GM21786 (cell line): ENCODE results near the gene MYZAP.

ENCODE experiments used
- ATAC-seq: cut with Tn5 transposase; IDR thresholded peaks from one replicate; pipeline ENCODE4 v1.9.1; 2021; ENCODE audit not compliant: unreplicated experiment

Gene MYZAP

GRCh38 chr15:57562196-57562769 is 29.4 kb upstream of the MYZAP start:
- no peak for ATAC-seq

- no peak for ATAC-seq
These were observed 28.3 kb upstream of the MYZAP start for GRCh38 chr15:57563416-57563815.

- ATAC-seq: no peak
These were observed 26.4 kb upstream of the MYZAP start for GRCh38 chr15:57565311-57565710.

GRCh38 chr15:57566834-57567233 is 24.9 kb upstream of the MYZAP start:
- no peak for ATAC-seq

- ATAC-seq: no peak
These were observed 23.8 kb upstream of the MYZAP start for GRCh38 chr15:57567891-57568290.

- ATAC-seq: no peak
These were observed 23.4 kb upstream of the MYZAP start for GRCh38 chr15:57568299-57568698.

GRCh38 chr15:57570340-57570739 is 21.4 kb upstream of the MYZAP start:
- no peak for ATAC-seq

- ATAC-seq: no peak
These were observed 20.7 kb upstream of the MYZAP start for GRCh38 chr15:57570994-57571393.

- no peak for ATAC-seq
These were observed 20.0 kb upstream of the MYZAP start for GRCh38 chr15:57571725-57572124.

- ATAC-seq: no peak
These were observed 19.2 kb upstream of the MYZAP start for GRCh38 chr15:57572468-57572867.

GRCh38 chr15:57573151-57573550 is 18.6 kb upstream of the MYZAP start:
- ATAC-seq: no peak

GRCh38 chr15:57575363-57575762 is 16.3 kb upstream of the MYZAP start:
- ATAC-seq: no peak

- ATAC-seq: no peak
These were observed 13.3 kb upstream of the MYZAP start for GRCh38 chr15:57578288-57578900.

- no peak for ATAC-seq
These were observed 11.3 kb upstream of the MYZAP start for GRCh38 chr15:57580428-57580827.

GRCh38 chr15:57580866-57581265 is 10.8 kb upstream of the MYZAP start:
- no peak for ATAC-seq

- ATAC-seq: no peak
These were observed 9.6 kb upstream of the MYZAP start for GRCh38 chr15:57582090-57582489.

- no peak for ATAC-seq
These were observed 8.4 kb upstream of the MYZAP start for GRCh38 chr15:57583282-57583681.

- no peak for ATAC-seq
These were observed 8.0 kb upstream of the MYZAP start for GRCh38 chr15:57583720-57584119.

GRCh38 chr15:57586661-57587424 is 4.9 kb upstream of the MYZAP start:
- ATAC-seq: no peak

GRCh38 chr15:57589281-57589680 is 2.4 kb upstream of the MYZAP start:
- ATAC-seq: no peak

GRCh38 chr15:57589754-57590153 is 1.9 kb upstream of the MYZAP start:
- ATAC-seq: no peak

GRCh38 chr15:57591237-57591821 is 375 bp upstream of the MYZAP start:
- ATAC-seq: no peak
